Neuron (in vitro differentiated cells): ENCODE results near the gene MRPL21.

Source experiments
- H2AFZ ChIP-seq: one replicate; pipeline ENCODE4 v1.6.1; 2013; ENCODE audit warnings: low read depth, mild to moderate bottlenecking, inconsistent platforms, low read length, moderate library complexity
- H3K27me3 ChIP-seq: one replicate; pipeline ENCODE4 v1.6.1; 2013; ENCODE audit warnings: low read length; ENCODE audit not compliant: insufficient read depth
- H3K36me3 ChIP-seq: one replicate; pipeline ENCODE4 v1.6.1; 2013; ENCODE audit warnings: low read length; ENCODE audit not compliant: insufficient read depth
- H3K4me1 ChIP-seq: one replicate; pipeline ENCODE4 v1.6.1; 2013; ENCODE audit warnings: low read length; ENCODE audit not compliant: insufficient read depth
- H3K4me3 ChIP-seq: 2 replicates; pipeline ENCODE4 v1.5.1; 2013; ENCODE audit warnings: mild to moderate bottlenecking, low read length, moderate library complexity
- H3K9me3 ChIP-seq: one replicate; pipeline ENCODE4 v1.6.1; 2013; ENCODE audit warnings: low read length

The MRPL21 gene

GRCh38 chr11:68914761-68915160 is 11.1 kb upstream of the MRPL21 start:
- Histone ChIP-seq H2AFZ (no peak overlapping the region), H3K27me3 (no peaks in the 10 kb centered on the region), H3K9me3 (no peaks in the 10 kb centered on the region), H3K36me3 (peaks cover 73% of the 10 kb centered on the region), H3K4me3 (no peak overlapping the region), H3K4me1 (no peaks in the 10 kb centered on the region)

- no peak overlapping the region for H3K4me3 ChIP-seq
- no peaks in the 10 kb centered on the region for H3K4me1 ChIP-seq
- H2AFZ ChIP-seq: no peak overlapping the region
- peaks cover 68% of the 10 kb centered on the region for H3K36me3 ChIP-seq
- H3K27me3 ChIP-seq: no peaks in the 10 kb centered on the region
- no peaks in the 10 kb centered on the region for H3K9me3 ChIP-seq
Measured at GRCh38 chr11:68913188-68913587, 9.6 kb upstream of the MRPL21 start.

GRCh38 chr11:68912254-68912653 is 8.6 kb upstream of the MRPL21 start:
- Histone ChIP-seq H3K4me1 (no peaks in the 10 kb centered on the region), H3K9me3 (no peaks in the 10 kb centered on the region), H2AFZ (no peak overlapping the region), H3K27me3 (no peaks in the 10 kb centered on the region), H3K36me3 (peaks cover 62% of the 10 kb centered on the region), H3K4me3 (no peak overlapping the region)

- H2AFZ ChIP-seq: no peak overlapping the region
- H3K9me3 ChIP-seq: no peaks in the 10 kb centered on the region
- no peak overlapping the region for H3K4me3 ChIP-seq
- H3K27me3 ChIP-seq: no peaks in the 10 kb centered on the region
- peaks cover 61% of the 10 kb centered on the region for H3K36me3 ChIP-seq
- H3K4me1 ChIP-seq: no peaks in the 10 kb centered on the region
Measured at GRCh38 chr11:68911731-68912130, 8.1 kb upstream of the MRPL21 start.

- no peaks in the 10 kb centered on the region for H3K9me3 ChIP-seq
- H2AFZ ChIP-seq: no peak overlapping the region
- peaks cover 53% of the 10 kb centered on the region for H3K36me3 ChIP-seq
- no peaks in the 10 kb centered on the region for H3K27me3 ChIP-seq
- no peak overlapping the region for H3K4me3 ChIP-seq
- no peaks in the 10 kb centered on the region for H3K4me1 ChIP-seq
Measured at GRCh38 chr11:68910965-68911364, 7.3 kb upstream of the MRPL21 start.

- Histone ChIP-seq H2AFZ (no peak overlapping the region), H3K4me1 (peaks cover 13% of the 10 kb centered on the region), H3K4me3 (no peak overlapping the region), H3K27me3 (no peaks in the 10 kb centered on the region), H3K36me3 (peaks cover 33% of the 10 kb centered on the region), H3K9me3 (no peaks in the 10 kb centered on the region)
Measured at GRCh38 chr11:68908273-68908672, 4.6 kb upstream of the MRPL21 start.

- no peak overlapping the region for H3K4me3 ChIP-seq
- H3K27me3 ChIP-seq: no peaks in the 10 kb centered on the region
Measured at GRCh38 chr11:68905421-68906360, 2.1 kb upstream of the MRPL21 start.

GRCh38 chr11:68904248-68904847 is 716 bp upstream of the MRPL21 start:
- H3K4me1 ChIP-seq: peaks cover 23% of the 10 kb centered on the region
- peak overlapping the region; percentile 95 for H3K4me3 ChIP-seq
- peak overlapping the region; percentile 70 for H2AFZ ChIP-seq
- H3K36me3 ChIP-seq: peaks cover 24% of the 10 kb centered on the region
- no peaks in the 10 kb centered on the region for H3K9me3 ChIP-seq
- no peaks in the 10 kb centered on the region for H3K27me3 ChIP-seq

More at GRCh38 chr11:68905421-68906360, 2.1 kb upstream of the MRPL21 start:
- H3K9me3 ChIP-seq: no peaks in the 10 kb centered on the region
- H3K36me3 ChIP-seq: peaks cover 17% of the 10 kb centered on the region
- no peak overlapping the region for H2AFZ ChIP-seq
- peaks cover 23% of the 10 kb centered on the region for H3K4me1 ChIP-seq

- peaks cover 43% of the 10 kb centered on the region for H3K36me3 ChIP-seq
- no peaks in the 10 kb centered on the region for H3K9me3 ChIP-seq
Measured at GRCh38 chr11:68900835-68901381, 2.7 kb downstream of the MRPL21 start.

DNA sequence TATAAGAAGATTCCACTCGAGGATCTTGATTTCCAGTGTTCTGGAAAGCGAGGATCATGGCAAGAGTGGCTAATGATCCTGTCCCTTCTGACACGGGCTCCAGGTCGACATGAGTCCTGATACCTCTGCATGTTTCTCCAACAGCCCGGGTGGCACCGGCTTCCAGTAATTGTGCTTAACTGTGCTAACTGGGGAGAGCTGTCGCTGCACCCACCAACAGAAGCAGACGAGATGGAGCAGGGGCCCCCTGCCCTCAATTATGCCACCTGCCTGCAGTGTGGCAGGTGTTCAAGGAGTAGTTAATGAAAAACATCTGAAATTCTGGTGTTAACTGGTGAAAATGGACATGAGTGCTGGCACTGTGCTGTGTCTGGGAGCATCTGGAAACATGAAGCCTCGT is 6.2 kb downstream of the MRPL21 start:
- Histone ChIP-seq H3K4me3 (no peak overlapping the region), H3K27me3 (no peaks in the 10 kb centered on the region), H3K4me1 (peaks cover under 1% of the 10 kb centered on the region), H3K9me3 (no peaks in the 10 kb centered on the region), H3K36me3 (peaks cover 67% of the 10 kb centered on the region), H2AFZ (no peak overlapping the region)

More at GRCh38 chr11:68900835-68901381, 2.7 kb downstream of the MRPL21 start:
- Histone ChIP-seq H3K27me3 (no peaks in the 10 kb centered on the region), H2AFZ (no peak overlapping the region), H3K4me3 (no peak overlapping the region), H3K4me1 (peaks cover 23% of the 10 kb centered on the region)

DNA sequence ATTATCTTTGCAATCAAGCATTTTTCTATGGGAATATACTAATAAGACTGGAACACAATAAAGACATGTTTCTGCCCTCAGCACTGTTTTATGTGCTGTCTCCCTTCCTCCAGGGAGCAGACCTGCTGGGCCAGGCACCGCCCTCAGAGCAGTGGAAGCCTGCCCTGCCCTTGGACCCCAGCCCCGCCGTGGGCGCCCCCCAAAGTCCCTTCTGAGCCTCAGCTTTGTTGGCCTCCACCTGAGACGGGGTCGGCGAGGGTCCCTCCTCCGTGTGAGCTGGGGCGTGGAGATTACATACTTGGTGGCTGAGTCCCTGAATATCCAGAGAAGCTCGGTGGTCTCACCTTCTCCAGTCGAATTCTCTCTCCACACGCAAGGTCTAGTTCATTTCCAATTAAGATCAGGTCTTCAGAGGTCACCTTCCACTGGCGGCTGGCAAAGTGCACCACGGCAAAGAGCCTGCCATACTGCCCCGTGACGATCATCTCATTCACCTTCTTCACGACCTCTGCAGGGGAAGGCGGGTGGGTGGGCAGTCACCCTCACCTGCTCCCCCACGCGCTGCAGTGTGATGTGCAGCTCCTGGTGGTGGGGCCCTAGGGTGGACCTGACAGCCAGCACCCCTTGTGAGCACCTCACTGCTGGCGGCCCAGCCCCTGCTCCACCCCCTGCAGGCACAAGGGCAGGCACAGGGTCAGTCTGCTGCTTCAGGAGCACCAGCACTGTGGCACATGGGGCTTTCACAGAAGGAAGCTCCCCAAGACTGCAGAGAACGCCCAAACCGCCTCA is 7.3 kb downstream of the MRPL21 start:
- peaks cover 70% of the 10 kb centered on the region for H3K36me3 ChIP-seq
- no peak overlapping the region for H3K4me3 ChIP-seq

DNA sequence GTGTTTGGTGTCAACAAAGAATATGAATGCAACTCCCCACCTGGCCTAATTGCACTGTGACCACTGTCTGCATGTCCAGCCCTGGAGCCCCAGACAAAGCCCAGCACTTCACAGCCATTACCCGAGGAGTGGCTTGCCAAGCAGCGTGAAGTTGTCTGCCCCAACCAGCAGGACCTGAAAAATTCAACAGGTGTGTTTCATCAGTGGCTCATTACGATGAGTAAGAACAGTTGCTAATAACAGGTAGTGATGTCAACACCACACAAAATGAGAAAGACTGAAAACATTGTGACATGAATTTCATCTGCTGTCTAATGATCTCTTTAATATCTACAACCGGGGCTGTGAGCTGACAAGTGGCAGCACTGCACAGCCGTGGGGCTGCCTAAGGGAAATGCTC is 10.3 kb downstream of the MRPL21 start:
- Histone ChIP-seq H2AFZ (no peak overlapping the region), H3K9me3 (no peaks in the 10 kb centered on the region), H3K4me1 (no peaks in the 10 kb centered on the region), H3K4me3 (no peak overlapping the region), H3K36me3 (peaks cover 67% of the 10 kb centered on the region), H3K27me3 (no peaks in the 10 kb centered on the region)

More for the DNA sequence above, 7.3 kb downstream of the MRPL21 start:
- no peak overlapping the region for H2AFZ ChIP-seq
- H3K27me3 ChIP-seq: no peaks in the 10 kb centered on the region
- H3K4me1 ChIP-seq: no peaks in the 10 kb centered on the region
- H3K9me3 ChIP-seq: no peaks in the 10 kb centered on the region
